ENCODE results near the gene RHBDF1.
A peak's percentile ranks its signal among the peaks of the same experiment; 100 is the strongest.

The RHBDF1 gene

DNA sequence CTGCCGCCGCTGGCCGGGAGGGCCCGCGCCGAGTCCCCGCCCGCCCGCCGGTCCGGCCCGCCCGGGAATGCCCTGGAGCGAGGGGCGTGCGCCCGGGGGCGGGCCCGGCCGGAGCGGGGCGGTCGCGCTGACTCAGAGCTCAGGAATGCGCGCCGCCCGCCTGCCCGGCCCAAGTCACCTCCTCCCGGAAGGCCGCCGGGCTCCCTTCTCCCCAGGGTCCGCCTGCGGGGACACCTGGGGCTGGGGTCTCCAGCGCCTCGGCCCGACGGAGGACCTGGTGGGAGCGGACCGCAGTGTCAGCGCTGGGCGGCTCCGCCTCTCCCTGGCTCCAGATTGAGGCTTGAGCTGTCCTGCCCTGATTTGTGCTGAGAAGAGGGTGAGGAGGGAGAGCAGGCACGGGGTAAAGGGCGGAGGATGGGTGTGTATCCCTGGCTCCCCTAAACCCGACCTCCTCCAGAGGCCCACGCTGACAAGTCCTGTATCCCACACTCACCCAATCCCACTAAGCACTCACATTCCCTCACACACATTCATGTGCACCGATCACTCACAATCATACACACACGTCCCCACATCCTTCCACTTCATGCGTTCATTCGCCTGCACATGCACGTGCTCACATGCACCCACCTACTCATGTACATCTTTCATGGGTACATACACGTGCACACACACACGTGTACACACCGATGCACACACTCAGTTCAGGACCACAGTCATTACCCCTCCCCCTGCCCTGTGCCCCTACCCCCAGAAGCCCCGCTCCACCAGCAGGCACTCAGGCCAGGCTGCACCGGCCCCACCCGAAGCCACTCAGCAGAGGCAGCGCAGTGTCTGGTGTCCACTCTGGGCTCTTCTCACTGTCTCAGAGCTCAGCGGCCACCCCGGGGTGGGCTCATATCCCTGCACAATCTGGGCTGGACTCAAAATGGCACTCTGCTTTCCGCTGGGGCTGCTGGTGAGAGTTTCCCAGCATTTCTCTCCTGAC lies at the start of gene RHBDF1:
RHBDF1 (minus strand) TSS at position 71 of the 988 bp plus-strand sequence. CDS start 7,616 bp downstream, outside the sequence.
- no peak for DNase-seq

- DNase-seq: no peak
Observed at GRCh38 chr16:120756-121155, 48.3 kb upstream of the RHBDF1 start.

GRCh38 chr16:119835-120491 lies 47.5 kb upstream of the RHBDF1 start:
- DNase-seq: no peak

- no peak for DNase-seq
Observed at GRCh38 chr16:119295-119694, 46.9 kb upstream of the RHBDF1 start.

- DNase-seq: no peak
Observed at GRCh38 chr16:118857-119256, 46.4 kb upstream of the RHBDF1 start.

DNA sequence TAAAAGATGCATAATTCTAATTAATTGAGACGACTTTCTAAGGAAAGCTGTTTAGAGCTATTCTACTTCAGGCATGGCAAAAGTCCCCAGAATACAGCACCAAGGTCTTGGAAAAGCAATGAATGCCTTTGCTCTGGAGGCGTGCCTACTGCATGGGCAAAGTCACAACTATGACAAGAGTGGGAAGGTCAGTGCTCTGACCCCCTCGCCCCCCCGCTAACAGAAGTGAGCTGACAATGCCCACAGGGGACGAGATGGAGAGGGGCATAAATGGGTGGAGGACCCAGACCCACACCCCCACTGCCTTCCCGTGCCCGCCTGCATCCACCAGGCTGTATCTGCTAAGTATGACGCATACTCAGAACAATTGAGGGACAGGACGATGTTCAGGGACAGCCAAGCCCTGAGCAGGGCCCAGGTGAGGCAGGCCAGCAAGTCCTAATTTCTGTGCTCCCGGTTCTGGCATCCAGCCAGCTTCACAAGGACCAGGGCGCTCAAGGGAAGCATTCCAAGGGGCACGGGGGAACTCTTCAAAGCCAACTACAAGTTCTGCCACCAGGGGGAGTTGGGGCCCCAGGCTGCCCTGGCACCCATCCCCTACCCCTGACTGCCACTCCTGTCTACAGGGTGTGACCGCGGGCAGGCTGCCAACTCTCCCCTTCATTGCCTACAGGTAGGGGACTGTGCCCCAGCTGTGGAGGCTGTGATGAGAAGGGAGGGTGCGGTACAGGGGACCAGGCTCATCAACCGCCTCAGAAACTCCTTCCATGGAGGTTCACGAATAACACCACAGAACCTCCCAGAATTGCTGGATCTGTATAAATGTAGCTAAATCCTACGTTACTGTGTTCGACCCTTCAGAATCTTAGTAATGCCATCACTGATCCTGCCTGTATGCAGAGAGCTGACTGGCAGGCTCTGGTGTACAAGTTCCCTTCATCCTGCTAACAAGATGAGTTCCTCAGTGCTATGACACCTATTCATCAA lies 45.2 kb upstream of the RHBDF1 start:
- peak; percentile 19 for DNase-seq

GRCh38 chr16:116015-116414 lies 43.6 kb upstream of the RHBDF1 start:
- no peak for DNase-seq

DNA sequence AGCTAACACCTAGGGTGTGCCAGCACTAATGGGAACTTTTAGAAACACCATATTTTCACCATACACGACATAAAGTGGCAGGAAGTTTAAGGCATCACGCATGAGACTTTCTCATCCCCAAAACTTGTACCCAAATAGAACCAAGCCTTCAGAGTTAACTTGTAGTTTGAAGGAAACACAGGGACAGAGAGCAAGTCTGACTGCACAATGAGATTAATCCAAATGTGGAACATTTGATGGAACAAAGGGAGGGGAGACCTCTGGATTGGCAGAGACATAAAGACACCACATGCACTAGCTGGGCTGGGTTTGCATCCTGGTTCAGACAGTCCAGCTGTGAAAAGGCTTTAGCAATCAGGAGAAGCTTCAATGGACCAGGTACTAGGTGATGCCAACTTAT lies 41.9 kb upstream of the RHBDF1 start:
- DNase-seq: no peak

GRCh38 chr16:112153-112840 lies 39.9 kb upstream of the RHBDF1 start:
- DNase-seq: no peak

DNA sequence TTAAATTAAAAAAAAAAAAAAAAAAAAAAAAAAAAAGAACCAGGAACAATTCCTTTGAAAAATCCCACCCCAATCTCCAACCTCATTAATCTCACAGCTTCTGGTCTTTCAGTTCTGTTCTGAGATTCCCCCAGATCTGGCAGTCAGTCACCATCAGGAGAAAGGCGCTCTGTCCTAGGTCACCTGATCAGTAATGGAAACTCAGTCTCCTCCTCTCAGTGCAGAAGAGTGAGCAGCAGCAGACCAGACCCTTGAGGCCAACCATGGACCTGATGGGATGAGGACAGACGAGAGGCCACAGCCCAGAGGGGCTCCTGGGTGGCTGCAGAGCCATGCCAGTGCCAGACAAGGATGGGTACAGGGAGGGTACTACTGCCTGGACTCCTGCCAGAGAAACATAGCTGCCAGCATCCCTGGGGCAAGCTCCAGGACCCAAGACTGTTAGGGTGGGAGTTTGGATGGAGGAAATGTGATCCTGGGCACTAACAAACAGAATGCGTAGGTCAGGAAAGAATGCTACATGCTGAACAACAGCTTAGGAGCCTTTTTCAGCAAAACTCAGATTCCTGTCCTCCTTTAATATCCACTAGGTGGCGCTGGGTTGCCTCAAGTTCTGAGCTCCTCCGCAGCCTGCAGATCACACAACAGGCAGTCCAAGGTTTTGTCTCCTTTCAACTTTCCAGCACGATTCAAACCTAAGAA lies 34.3 kb upstream of the RHBDF1 start:
- DNase-seq: peak; percentile 27

GRCh38 chr16:105521-105920 lies 33.1 kb upstream of the RHBDF1 start:
- DNase-seq: no peak

DNA sequence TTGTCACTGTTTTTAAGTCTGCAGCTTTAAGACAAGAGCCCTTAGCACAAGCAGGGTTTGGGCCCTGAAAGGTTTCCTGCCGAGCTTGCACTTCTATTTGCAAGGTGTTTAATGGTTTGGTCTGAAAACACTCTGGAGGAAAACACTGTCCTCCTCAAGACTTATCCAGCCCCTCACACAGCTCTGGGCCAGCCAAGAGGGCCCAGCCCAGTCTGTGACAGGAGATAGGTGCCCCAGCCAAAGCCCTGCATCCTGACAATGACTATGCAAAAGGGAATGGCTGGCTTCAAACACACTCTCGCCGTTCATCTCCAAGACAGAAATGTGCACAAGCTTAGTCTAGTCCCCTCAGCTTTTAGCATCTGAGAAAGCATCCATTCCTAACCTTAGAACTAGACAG lies 32.5 kb upstream of the RHBDF1 start:
- DNase-seq: no peak

DNA sequence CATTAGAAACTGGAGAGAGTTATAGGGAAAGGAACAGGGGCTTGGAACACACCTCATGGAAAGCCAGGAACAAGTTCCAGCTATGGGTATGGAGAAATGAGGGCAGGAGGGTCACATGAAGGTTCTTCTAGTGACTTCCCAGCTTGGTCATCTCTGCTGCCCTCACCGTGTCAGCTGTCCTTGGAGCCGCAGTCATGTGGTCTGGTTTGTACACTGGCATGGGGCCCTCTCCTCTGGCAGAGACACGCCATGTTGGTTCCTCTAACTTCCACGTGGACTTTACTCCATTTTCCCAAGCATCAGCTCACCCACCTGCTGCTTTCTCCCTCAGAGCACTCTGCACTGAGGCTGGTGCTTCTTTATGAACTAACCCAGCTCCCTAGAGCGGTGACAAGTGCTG lies 31.9 kb upstream of the RHBDF1 start:
- no peak for DNase-seq

DNA sequence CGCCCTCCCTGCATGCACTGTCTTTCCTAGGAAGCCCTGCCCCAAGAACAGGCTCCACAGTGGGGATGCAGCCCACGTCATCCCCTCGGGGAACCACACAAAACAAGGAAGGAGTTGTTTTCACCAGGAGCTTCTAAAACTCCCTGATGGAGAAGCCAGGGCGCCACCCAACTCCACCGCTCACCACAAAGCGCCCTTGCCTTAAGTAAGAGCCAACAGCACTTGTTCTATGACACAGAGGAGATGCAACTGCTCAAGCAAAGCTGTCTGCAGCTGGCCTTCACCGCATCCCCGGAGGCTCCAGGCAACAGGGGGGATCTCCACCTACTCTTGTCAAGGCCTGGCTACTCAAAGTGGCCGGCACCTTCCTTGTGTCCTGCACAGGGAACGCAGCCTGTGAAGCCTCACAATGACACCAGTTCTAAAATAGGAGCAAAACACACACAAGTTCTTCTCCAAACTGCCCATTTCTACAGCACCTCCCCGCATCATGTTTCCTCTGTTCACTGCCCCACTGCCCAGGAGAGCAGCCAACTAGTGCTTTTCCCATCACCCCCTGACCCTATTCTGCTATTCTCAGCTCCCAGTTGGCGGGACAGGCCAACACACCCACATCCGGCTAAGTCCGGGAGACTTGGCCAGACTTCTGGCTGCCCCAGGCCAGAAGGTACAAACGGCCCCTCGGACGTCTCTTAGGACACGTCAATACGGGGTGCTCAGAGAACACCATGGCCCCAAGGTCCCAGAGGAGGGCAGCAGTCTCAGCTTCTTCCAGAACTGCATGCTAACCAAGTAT lies 29.8 kb upstream of the RHBDF1 start:
- no peak for DNase-seq

DNA sequence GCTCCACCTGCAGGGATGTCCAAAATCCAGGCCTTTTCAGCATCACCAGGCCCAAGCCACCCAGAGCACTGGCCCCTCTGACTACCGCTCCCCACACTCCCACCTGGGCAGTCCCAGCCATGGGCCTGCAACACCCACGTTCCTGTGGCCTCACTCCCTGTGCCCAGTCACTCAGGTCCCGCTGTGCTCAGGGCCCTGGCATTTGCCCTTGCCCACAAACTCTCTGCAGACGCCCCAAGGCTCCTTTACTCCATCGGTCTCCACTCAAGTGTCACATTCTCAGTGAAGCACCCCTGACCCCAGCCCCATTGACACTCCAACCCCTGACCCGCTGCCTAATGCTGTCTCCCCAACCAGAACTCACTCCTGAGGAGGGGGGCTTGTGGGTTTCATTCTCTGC lies 29.2 kb upstream of the RHBDF1 start:
- DNase-seq: no peak

GRCh38 chr16:100989-101388 lies 28.6 kb upstream of the RHBDF1 start:
- no peak for DNase-seq

GRCh38 chr16:97822-98221 lies 25.4 kb upstream of the RHBDF1 start:
- DNase-seq: no peak

DNA sequence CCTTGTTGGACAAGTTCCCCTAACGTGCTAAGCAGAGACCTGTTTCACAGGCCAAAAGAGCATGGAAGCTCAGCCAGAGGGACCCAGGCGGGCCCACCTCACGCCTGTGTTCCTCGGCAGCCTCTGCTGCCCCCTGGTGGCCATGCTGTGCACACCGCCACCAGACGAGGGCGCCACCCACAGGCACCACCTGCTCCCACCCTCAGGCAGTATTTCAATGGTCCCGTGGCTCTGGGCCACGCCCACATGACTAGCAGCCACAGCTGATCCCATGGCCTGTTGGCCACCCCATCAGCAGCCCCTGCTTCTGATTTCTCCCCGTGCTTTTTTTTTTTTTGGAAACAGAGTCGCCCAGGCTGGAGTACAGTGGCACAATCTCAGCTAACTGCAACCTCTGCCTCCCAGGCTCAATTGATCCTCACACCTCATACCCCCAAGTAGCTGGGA lies 24.5 kb upstream of the RHBDF1 start:
- DNase-seq: peak; percentile 45

- no peak for DNase-seq
Observed at GRCh38 chr16:94918-95265, 22.5 kb upstream of the RHBDF1 start.

- no peak for DNase-seq
Observed at GRCh38 chr16:92431-93339, 20.3 kb upstream of the RHBDF1 start.
